NOMO-1 treated with DMSO at 0.1 percent for 48 hours (cell line): ENCODE results near the gene RAB7A.
"Not testable (repeated sequence)": the region's sequence is repeated elsewhere in the genome, so short reads cannot be mapped to it uniquely, and the experiment has no call there.

Source experiments
- DNase-seq: peaks from one replicate; lab custom pipeline; 2025; ENCODE audit not compliant: unreplicated experiment; lab: John Stamatoyannopoulos, UW

The RAB7A gene

DNA sequence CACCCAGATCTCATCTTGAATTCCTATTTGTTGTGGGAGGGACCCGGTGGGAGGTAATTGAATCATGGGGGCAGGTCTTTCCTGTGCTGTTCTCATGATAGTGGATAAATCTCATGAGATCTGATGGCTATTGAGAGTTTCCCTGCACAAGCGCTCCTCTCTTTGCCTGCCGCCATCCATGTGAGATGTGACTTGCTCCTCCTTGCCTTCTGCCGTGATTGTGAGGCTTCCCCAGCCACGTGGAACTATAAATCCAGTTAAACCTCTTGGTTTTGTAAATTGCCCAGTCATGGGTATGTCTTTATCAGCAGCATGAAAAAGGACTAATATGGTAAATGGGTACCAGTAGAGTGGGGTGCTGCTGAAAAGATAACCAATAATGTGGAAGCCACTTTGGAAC is 23.6 kb downstream of the RAB7A start:
- not testable (repeated sequence) for DNase-seq

DNA sequence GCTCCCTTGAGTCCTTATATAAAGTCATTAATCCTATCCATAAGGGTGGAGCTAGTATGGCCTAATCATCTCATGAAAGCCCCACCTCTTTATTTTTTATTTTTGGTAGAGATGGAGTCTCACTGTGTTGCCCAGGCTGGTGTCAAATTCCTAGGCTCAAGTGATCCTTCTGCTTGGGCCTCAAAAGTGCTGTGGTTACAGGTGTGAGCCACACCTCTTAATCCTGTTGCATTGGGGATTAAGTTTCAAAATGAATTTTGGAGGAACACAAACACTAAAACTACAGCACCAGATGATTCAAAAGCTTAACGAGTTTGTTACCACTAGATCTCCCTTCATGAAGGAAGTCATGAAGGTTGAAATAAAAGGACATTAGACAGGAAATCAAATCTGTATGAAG is 27.7 kb downstream of the RAB7A start:
- DNase-seq: no peak

DNA sequence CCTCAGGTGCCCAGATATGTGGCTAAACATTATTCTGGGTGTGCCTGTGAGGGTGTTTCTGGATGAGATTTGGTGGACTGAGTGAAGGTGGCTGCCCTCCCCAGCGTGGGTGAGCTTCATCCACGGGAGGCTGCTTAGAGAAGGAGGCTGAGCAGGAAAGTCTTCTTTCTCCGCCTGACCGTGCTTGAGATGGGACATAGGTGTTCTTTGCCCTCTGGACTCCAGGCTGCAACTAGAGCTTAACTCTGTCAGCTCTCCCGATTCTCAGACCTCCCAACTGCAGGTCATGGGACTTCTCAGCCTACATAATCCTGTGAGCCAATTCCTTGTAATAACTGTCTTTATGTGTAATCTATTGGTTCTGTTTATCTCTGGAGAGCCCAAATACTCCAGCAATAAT is 34.1 kb downstream of the RAB7A start:
- DNase-seq: no peak

DNA sequence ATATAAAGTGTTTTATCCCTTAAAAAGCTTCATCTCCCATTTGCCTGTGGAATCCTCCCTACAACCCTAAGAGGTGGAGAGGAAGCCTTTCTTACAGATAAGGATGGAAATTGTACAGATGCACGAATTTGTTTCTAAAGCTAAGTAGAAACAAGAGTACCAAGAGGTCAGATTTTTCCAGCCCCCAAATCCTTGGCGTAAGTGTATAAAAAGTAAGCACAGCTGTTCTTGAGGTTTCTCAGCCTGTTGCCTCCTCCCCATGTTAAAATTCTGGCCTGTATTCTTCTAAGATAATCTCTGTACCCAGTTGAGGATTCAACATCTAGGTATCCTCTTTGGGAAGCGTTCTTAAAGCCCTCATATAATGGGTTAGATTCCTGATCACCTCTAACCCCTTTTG is 34.9 kb downstream of the RAB7A start:
- no peak for DNase-seq

DNA sequence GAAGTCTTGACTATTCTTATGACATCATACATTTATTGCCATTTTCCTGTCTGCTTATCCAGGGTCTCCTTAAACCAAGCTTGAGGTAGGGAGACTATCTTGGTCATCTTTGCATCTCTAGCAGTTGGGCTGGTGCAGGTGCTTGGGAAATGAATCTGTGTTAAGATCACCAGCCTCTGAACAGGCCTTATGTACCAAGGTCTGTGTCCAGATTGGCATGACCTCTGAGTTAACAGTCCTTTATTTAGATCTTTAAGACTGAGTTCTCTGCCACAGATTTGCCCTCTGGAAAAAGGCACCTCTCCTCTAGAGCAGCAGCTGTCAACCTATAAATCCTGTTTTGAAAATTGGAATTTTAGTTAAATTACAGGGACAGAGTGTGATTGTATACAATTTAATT is 35.4 kb downstream of the RAB7A start:
- no peak for DNase-seq

DNA sequence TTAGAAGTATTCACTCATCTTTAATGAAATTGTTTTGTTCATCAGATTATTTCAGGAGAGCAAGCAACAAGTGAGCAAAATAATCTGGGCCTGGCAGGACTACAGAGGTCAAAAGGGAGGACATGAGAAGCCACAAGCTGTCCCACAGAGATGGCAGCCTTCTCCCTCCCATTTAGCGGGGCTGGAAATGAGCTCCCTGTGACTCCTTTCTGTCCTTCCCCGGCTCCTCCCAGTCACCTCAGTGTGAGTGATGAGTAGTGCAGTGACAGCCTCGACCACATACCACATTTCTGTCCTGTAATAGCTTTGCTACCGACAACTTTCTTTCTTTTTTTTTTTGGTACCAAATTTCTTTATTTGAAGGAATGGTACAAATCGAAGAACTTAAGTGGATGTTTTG is 38.0 kb downstream of the RAB7A start:
- DNase-seq: no peak

DNA sequence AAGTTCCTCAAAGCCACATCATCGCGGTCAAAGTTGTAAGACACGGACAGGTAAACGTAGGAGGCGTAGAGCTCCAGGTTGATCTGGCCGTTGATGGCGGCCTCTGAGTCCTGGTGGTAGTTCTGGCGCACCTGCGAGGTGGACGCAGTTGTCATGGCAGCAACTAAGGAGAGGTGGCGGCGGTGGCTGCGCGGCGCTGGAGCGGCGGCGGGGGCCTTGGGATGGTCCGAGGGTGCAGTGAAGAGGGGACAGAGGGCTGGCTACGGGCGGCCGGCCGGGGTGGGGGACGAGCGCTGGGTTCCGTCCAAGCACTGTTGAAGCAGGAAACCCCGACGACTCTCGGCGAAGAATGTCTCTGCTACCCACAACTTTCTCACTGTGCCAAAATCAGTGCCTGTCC is 38.9 kb downstream of the RAB7A start:
- no peak for DNase-seq

DNA sequence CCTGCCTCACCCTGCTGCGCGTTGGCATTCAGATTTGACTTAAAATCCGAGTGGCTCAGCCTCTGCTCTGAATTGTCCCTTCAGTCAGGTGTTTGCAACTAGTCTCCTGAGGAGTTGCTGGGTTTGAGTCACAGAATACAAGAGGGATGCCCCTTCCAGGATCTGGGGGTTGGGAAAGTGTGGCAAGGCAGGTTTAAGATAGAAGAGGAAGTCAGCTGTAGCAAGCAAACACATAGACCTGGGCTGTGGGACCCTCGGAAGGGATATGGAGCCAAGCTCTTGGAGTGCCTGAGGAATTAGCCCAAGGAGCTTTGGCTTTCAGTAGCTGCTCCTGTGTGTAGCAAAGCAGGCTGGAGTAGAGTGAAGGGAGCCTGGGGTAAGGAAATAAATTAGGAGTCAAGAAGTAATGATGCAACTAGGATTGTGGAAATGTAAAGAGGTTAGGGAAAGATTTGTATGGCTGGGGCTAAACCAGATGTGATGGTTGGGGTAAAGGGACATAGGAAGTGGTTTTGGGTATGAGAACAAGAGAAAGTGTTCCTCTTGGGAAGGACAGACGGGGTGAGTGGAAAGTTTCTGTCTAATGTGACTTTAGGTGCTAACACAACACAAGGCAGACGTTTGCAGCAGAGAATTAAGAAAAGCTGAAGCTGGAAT is 41.2 kb downstream of the RAB7A start:
- DNase-seq: no peak

DNA sequence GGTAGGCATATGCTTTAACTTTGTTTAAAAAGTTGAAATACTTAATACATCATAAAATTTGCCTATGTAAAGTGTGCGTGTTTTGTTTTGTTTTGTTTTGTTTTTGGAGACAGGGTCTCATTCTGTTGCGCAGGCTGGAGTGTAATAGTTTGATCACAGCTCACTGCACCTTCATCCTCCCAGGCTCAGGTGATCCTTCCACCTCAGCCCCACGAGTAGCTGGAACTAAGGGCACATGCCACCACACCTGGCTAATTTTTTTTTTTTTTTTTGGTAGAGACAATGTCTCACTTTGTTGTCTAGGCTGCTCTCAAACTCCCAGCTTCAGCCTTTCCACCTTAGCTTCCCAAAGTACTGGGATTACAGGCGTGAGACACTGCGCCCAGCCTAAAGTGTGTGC is 42.5 kb downstream of the RAB7A start:
- no peak for DNase-seq

DNA sequence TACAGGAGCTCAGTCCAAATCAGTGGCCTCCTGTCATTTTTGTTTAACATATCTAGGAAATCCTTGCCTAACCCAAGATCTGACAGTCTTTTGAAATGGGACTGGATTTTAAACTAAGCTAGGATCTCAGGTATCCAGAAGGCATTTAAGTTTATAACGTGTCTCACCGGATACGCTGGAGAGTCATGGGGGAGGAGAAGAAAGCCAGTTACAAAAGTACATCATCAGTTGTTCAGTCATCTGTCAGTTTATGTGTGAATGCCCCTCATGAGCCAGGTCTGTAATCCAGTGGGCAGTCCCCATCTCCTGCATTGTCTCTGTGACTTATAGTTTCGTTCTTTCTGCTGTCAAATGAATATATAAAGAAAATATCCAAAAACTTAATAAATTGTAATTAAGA is 44.4 kb downstream of the RAB7A start:
- no peak for DNase-seq

DNA sequence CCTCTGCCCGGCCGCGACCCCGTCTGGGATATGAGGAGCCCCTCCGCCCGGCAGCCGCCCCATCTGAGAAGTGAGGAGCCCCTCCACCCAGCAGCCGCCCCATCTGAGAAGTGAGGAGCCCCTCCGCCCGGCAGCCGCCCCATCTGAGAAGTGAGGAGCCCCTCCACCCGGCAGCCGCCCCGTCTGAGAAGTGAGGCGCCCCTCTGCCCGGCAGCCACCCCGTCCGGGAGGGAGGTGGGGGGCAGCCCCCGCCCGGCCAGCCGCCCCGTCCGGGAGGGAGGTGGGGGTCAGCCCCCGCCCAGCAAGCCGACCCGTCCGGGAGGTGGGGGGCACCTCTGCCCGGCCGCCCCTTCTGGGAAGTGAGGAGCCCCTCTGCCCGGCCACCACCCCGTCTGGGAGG is 47.2 kb downstream of the RAB7A start:
- DNase-seq: not testable (repeated sequence)

DNA sequence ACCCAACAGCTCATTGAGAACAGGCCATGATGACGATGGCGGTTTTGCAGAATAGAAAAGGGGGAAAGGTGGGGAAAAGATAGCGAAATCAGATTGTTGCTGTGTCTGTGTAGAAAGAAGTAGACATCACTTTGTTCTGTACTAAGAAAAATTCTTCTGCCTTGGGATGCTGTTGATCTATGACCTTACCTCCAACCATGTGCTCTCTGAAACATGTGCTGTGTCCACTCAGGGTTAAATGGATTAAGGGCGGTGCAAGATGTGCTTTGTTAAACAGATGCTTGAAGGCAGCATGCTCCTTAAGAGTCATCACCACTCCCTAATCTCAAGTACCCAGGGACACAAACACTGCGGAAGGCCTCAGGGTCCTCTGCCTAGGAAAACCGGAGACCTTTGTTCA is 47.6 kb downstream of the RAB7A start:
- DNase-seq: not testable (repeated sequence)

DNA sequence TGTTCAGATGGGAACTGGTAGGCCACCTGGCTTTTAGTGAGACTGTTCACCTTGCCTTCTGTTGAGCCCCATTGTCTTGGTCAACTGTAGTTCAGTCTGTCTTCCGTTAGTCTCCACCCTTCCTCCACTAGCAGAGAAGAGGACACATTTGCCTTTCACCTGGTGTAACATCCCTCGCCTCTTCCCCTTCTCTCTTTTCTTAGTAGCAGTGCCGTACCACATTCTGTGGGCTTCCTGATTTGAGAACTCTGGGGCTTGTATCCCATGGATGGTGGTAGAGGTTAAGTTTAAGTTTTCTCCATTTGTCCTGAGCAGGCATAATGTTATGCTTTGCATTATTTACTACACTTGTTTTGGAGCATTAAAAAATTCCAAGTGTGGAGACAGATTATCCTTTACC is 49.3 kb downstream of the RAB7A start:
- DNase-seq: no peak

DNA sequence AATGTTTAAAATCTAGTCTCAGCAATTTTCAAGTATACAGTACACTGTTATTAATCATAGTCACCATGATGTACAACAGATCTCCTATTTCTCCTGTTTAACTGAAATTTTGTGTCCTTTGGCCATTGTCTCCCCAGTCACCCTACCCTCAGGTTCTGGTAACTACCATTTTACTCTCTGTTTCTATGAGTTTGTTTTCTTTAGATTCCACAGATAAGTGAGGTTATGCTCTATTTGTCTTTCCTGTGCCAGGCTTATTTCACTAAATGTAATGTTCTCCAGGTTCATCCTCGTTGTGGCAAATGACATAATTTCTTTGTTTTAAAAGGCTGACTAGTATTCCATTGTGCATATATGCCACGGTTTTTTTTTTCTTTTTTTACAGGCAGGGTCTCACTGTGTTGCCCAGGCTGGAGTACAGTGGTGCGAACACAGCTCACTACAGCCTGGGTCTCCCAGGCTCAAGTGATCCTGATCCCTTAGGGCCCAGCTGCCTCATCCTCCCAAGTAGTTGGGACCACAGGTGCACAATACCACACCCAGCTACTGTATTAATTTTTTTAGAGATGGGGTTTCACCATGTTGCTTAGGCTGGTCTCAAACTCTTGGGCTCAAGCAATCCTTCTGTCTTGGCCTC is 50.0 kb downstream of the RAB7A start:
- DNase-seq: no peak

DNA sequence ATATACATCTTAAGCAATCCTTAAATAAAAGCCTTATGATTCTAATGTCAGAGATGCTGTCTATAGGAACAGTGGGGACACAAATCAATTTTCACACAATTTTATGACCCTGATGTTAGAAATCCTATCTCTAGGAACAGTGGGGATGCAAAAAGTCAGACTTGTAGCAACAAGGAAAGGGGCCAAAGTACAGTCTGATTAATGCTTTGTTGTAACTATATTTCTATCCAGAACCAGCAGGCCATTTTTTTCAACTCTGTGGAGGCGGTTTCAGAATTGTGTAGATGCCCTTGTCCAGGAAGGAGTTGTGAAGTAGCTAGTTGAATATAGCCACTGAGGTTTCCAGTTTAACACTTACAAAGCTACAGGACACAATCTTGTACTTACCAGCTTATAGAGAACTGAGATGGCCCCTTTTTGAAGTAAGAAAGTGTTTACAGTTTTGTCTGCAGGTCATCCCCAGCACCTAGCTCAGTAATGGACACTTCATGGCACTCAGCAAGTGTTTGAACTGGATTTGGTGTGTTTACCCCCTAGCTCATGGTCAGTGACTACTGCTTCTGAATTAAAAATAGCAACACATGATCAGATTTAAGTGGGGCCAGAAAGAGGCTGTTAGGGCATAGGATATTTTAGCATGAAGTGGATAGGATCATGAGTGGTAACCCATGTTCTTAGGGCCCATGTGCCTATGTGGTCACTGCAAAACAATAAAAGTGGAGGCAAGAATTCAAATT is 54.3 kb downstream of the RAB7A start:
- DNase-seq: no peak

DNA sequence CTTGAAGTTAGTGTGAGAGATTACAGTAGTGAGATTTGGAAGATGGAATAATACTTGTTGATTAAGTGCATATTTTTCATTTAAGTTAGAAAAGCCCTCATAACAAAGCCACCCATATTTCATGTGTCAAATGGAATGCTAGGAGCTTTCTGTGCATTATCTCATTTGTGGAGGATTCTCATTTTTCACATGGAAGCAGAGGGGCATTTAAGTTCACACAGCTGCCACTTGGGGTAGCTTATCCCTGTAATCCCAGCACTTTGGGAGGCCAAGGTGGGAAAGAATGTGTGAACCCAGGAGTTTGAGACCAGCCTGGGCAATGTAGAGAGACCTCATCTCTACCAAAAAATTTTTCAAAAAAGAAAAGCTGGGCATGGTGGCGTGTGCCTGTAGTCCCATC is 55.2 kb downstream of the RAB7A start:
- no peak for DNase-seq

DNA sequence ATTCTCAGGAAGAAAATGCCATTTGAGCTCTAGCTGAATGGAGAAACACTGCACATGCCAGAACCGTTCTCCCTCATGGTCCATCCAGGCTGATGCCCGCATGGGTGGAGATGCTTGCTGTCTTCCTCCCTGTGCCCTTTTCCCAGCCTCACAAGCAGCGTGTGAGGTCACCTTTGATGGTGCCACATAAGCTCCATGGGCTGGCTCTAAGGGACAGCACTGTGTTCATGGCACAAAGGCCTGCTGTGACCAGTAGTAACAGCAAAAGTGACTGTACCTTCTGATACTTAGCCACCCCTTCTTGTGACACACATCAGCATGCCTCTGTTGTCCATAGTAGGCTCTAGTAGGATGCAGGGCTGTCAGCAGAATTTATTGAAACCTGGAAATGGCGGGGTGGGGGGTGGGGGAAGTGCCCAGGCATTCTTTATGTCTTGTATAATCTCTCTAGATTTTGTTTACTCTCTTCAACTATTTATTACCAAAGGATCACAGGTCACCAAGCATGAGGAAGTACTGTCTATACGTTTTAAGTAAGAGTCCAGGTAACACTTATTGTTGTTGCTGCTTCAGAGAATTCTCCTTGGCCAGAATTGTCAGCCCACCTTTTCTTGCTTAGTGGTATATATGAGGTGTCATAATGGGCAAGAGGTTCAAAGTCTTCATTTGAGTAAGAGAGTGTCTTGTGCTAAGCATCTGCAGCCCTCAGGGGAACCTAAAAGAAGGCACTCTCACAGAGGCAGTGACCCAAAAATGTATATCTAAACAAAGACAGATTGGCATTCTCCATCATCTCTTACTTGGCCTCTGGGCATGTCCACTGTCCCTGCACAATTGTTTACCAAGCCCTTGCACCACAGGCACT is 56.5 kb downstream of the RAB7A start:
- no peak for DNase-seq

DNA sequence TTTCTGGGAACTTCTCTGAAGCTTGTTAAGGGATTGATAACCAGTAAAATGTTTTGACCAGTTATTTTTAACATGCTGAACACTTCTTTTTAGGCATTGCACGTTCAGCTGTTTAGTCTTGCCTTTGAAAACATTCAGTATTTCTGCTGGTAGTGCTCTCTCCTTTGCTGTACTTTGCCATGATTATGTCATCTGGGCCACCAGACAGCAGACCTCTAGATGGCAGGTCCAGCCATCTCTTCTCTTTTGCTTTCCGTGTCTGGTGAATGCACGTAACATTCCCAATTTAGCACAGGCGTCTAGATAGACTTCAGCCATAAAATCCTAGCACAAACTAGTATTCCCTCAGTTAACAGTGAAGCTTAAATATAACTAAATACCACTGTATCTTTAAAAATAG is 57.8 kb downstream of the RAB7A start:
- DNase-seq: no peak

DNA sequence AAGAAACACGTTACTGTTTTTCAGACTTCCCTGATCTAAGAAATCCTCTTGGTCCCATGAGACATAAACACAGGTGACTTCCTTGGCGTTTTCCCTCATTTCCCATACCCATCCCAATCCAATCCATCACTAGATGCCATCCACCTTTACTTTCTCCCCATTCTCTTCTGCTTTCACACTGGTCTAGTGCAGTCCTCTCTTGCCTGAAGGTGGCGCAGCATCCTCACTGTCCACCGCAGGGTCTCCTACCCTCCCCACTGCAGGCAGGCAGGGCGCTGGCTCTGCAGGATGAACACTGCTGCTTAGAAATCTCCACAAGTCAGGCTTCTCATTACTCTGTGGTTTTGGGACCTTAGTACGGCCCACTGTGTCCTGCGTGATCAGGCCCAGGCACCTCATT is 58.2 kb downstream of the RAB7A start:
- DNase-seq: peak; percentile 63

DNA sequence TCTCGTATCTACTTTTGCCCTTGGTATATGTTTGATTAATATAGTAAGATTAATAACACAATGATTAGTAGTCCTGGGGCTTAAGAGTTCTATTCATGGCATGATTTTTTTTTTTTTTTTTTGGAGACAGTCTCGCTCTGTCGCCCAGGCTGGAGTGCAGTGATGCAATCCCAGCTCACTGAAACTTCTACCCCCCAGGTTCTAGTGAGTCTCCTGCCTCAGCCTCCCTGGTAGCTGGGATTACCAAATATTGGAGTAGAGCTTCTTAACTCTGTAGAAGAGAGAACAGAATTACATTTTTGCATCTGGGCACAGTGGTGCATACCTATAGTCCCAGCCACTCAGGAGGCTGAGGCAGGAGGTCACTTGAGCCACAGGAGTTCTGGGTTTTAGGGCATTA is 58.9 kb downstream of the RAB7A start:
- no peak for DNase-seq

DNA sequence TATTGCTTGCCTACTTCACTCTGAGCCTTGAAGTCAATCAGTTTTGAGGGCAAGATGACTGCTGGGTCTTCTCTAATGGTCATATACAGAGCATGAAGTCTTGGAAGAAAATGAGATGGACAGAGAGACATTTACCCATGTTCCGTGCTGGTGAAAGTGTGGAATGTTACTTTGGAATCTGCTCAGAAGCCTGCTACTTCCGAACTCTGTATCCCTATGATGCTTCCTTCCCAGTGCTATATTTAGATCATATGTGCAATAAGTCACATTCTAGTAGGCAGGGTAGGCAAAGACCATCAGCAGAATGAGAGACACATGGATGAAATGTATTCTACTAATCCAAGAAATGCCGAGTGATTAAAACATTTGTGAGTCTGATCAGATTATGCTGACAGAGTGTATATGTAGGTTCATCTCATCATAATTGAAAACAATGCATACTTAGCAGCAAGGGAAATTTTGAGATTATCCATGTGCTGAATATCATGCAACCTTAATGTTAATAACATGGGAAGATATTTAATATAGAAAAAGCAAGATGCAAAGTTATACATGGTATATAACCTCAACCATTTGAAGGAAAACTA is 60.5 kb downstream of the RAB7A start:
- no peak for DNase-seq
